GM18868 (cell line): ENCODE measurements around the gene NMNAT3.
A peak's percentile ranks its signal among the peaks of the same experiment; 100 is the strongest.

Source experiments
- ATAC-seq: cut with Tn5 transposase; IDR thresholded peaks from one replicate; pipeline ENCODE4 v1.9.1; 2021; ENCODE audit warnings: mild to moderate bottlenecking, moderate library complexity; ENCODE audit not compliant: unreplicated experiment

NMNAT3 gene

GRCh38 chr3:139548801-139549200, 129.0 kb downstream of the NMNAT3 start:
- no peak for ATAC-seq

DNA sequence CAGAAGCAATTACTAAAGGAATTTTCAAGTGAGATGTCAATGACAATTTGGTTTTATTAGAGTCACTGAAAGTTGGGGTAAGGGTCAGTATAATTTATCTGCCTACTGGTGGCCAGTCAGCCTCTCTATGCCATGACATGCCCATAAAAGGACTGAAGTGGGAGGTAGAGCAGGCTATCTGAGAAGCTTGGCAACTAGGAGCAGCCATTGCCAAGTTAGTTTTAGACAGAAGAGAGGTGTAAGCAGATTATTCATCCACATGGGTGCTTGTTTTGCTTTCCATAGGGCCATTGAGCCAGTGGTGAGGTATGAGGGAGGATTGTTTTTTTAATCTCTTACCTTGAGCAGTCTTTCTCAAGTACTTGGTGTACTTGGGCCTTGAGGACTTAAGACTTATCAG, 130.1 kb downstream of the NMNAT3 start:
- no peak for ATAC-seq

DNA sequence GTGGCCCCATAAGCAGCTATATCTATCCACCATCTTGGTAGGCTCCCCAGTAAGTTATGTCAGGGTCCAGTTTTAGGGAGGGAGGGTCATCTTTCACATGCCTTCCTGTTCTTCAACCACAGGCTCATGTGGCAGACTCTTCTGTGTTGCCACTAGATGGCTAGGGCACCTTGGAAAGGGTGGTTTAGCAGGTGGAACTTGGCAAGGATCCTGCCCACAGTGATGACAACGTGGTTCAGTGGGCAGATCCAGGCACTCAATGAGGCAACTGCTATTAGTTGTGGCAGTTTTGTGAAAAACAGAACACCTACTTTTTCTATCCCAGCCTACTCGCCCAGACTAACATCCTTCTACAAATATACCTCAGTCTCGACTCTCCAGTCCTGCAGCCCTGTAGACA, 131.0 kb downstream of the NMNAT3 start:
- no peak for ATAC-seq

DNA sequence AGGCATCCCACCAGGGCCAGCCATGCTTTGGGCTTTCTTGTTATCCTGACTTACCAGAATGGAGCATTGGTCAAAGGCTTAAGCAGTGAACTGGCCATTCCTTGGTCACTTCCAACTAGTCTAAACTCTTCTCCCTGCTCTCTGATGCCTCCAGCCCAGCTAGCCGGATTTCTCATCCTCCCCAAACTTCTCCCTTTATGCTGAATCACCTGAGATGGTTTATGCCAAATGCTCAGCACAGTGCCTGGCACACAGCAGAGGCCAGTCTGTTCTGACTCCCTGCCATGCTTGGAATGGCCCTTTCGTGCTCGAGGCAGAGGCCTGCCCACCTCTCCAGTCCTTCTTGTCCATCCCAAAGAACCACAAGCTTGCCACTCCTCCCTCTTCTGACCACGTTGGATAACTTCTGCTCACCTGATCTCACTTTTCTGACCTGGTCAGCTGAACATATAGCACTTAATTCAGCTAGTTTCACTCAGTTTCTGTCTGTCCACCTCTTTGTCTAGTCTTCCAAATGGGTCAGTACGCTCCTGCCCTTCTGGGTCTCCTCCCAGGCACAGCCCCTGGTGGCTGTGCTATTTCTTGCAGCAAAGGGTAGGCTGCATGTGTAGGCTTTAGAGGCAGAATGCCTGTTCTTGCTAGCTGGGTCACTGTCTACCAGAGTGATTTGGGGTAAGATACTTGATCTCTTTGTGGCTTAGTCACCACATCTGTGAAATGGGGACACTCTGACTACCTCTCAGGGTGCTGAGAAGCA, 136.1 kb downstream of the NMNAT3 start:
- no peak for ATAC-seq

DNA sequence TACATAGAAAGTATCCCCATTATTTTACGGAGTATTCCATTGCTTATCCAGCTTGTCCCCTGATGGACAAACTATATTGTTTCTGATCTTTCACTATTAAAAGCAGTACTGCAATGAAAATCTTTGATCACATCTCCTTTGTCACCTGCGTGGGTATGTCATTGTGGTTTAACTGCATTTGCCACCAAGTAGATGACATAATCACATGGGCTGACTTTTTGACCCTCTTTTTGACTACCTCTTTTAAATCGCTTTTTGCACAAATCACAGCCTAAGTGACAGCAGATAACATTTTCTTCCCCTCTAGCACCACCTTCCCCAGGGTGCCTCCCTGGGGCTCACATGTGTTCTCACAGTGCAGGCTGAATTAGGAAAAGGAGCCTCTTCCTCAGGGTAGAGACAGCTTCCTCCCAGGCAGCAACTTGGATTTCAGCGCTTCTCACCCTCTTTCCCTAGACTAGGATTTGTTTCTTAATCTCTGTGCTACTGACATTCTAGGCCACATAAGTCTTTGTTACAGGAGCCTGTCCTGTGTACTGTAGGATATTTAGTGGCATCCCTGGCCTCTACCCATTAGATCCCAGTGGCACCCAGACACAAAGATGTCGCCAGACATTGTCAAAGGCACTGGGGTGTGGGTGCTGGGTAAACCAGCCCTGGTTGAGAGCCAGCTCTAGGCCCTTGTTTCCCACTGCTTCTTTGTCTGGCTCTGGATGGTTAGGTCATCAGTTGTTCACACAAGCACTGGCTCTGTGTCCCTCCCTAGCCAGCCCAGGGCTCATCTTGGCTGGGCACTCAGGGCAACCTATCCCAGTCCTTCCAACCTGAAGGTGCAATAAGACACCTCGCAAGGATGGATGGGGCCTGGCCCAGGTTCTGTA, 136.9 kb downstream of the NMNAT3 start:
- no peak for ATAC-seq

GRCh38 chr3:139538733-139539132, 139.0 kb downstream of the NMNAT3 start:
- no peak for ATAC-seq

GRCh38 chr3:139537795-139538621, 139.8 kb downstream of the NMNAT3 start:
- no peak for ATAC-seq

DNA sequence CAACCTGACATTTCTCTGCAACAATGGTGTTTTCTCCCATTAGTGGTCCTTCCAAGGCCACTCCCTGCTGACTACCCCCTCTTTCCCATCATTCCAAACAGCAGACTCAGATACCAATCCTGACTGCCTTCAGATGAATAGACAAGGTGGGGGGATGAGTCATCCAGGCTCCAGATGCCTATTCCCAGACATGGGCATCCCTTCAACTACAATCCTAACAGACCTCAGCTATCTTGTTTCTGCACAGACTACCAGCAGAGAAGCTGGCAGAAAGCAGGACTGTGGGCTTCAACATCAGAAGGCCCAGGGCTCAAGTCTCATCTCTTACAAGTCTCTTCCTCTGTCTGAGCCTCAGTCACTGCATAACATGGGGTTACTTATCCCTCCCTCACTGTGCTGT, 140.4 kb downstream of the NMNAT3 start:
- ATAC-seq: no peak

DNA sequence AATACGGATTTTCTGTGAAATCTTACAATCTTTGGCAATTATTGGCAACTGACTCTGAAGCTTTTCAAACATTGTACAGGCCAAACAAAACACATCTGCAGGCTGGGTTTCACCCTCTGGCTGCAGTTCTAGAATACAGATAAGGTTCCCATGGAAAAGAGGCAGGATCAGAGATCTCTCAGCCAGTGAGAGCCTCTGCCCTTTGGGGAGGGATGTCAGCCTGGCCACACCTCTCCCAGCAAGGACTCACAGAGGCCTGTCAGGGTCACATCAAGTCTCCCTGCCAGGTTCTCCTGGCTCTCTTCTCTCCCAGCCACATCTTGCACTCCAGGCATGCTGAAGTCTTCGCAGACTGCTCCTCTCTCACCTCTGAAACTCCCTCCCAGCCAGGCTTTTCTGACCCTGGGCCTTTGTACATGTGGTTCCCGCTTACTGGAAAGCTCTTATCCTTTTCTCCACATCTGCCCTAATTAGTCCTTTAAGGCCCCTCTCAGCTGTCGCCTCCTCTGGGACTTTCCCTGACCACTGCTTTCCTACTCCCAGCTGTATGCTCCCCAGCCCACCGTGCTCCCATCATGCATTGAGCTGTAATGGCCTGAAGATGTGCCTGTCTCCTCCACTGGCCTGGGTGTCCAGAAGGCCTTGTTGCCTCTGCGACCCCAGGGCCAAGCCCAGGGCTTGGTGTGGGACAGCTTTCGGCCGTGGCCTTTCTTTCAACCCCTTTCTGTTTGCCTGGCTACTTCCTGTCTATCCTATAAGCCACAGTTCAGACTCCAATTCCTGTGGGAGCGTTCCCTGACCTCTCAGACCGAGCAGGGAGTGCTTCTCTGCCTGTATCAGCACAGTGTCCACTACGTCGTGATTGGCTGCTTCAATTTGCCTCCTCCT, 142.5 kb downstream of the NMNAT3 start:
- no peak for ATAC-seq

DNA sequence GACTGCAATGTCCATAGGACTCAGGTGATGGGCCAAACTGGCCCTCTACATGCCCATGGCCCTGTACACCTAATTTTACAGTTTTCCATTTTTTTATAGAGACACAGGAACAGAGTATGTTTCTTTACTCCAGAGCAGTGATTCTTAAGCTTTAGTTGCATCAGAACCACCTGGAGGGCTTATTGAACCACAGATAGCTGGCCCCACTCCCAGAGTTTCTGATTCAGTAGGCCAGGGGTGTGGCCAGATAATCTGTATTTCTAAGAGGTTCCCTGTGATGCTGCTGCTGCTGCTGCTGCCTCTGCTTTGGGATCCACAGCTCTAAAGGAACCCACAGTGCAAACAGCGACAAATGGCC, 143.3 kb downstream of the NMNAT3 start:
- ATAC-seq: peak; percentile 80

- ATAC-seq: peak; percentile 68
Observed at GRCh38 chr3:139533781-139534454, 143.9 kb downstream of the NMNAT3 start.

- no peak for ATAC-seq
Observed at GRCh38 chr3:139532976-139533375, 144.8 kb downstream of the NMNAT3 start.

GRCh38 chr3:139530717-139531116, 147.1 kb downstream of the NMNAT3 start:
- ATAC-seq: no peak

GRCh38 chr3:139529662-139530061, 148.1 kb downstream of the NMNAT3 start:
- no peak for ATAC-seq

- no peak for ATAC-seq
Observed at GRCh38 chr3:139528924-139529323, 148.8 kb downstream of the NMNAT3 start.

DNA sequence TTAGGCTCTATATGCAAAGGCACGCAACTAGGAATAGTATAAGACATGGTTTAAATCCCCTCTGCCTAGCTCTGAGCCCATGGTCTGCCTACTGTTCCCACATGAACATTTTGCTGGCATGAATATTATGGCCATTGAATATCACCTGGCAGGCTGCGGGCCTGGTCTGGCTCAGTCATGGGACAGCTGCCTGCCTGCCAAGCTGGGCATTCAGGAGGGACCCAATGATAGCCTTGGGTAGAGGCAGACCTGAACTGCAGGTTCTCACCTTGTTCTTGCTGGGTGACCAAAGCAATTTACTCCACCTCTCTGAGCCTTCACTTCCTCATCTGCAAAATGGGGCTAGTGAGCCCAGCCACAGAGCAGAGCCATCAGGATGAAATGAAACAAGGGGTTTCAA, 149.5 kb downstream of the NMNAT3 start:
- ATAC-seq: no peak

- ATAC-seq: no peak
Observed at GRCh38 chr3:139527265-139527664, 150.5 kb downstream of the NMNAT3 start.

- no peak for ATAC-seq
Observed at GRCh38 chr3:139526146-139526545, 151.6 kb downstream of the NMNAT3 start.

- no peak for ATAC-seq
Observed at GRCh38 chr3:139524841-139525636, 152.7 kb downstream of the NMNAT3 start.
